K562 (cell line): ENCODE measurements around the gene G6PC2. TPM values are rescaled to one million over a fixed set of nuclear protein-coding genes. Genes with fewer than 3 reads are reported as not detected.

Source experiments
- ATF1 ChIP-seq, 2 experiments: fragments of 450-650 bp in 1 of 2; IDR thresholded peaks; 2 replicates each; pipeline ENCODE4 v1.6.1; 2016; ENCODE audit warnings: missing compliant biosample characterization in 1 of 2, missing genetic modification characterization in 1 of 2
- ELF2 ChIP-seq: fragments of 250-450 bp; sonication (Bioruptor Pico); IDR thresholded peaks from 2 replicates; pipeline ENCODE4 v1.5.0; 2021; ENCODE audit warnings: mild to moderate bottlenecking
- FOS ChIP-seq: IDR thresholded peaks from 3 replicates; pipeline ENCODE4 v1.6.1; 2011; ENCODE audit not compliant: insufficient read length; ENCODE audit errors: extremely low read depth
- GATAD2B ChIP-seq: fragments of 450-650 bp; IDR thresholded peaks from 2 replicates; pipeline ENCODE4 v1.6.1; 2017; ENCODE audit warnings: mild to moderate bottlenecking, borderline replicate concordance
- HDAC3 ChIP-seq: fragments of 450-650 bp; IDR thresholded peaks from 2 replicates; pipeline ENCODE4 v1.6.1; 2018; ENCODE audit warnings: borderline replicate concordance, mild to moderate bottlenecking, moderate library complexity; ENCODE audit not compliant: partially characterized antibody
- HIVEP1 ChIP-seq: fragments of 250-450 bp; sonication (Bioruptor Pico); IDR thresholded peaks from 2 replicates; pipeline ENCODE4 v1.4.0; 2020; ENCODE audit warnings: mild to moderate bottlenecking
- PHB ChIP-seq: fragments of 250-450 bp; sonication (Bioruptor Pico); IDR thresholded peaks from 2 replicates; pipeline ENCODE4 v1.5.0; 2021
- PRMT5 ChIP-seq: sonication (generic); formaldehyde crosslinking; IDR thresholded peaks from 2 replicates; pipeline ENCODE4 v1.5.0; 2020; ENCODE audit warnings: missing genetic modification reagents
- RNF2 ChIP-seq: sonication (generic); IDR thresholded peaks from 2 replicates; pipeline ENCODE4 v1.6.1; 2016
- SMAD1 ChIP-seq: fragments of 150-350 bp; IDR thresholded peaks from 2 replicates; pipeline ENCODE4 v1.6.1; 2014; ENCODE audit warnings: low read length, low read depth; ENCODE audit not compliant: partially characterized antibody
- STAT5A ChIP-seq: IDR thresholded peaks from 2 replicates; pipeline ENCODE4 v1.6.1; 2012; ENCODE audit warnings: low read length, inconsistent platforms, borderline replicate concordance
- TCF7 ChIP-seq: sonication (generic); IDR thresholded peaks from 2 replicates; pipeline ENCODE4 v1.6.1; 2016; ENCODE audit warnings: antibody characterized with exemption, borderline replicate concordance
- polyA plus RNA-seq, 8 experiments: library from polyadenylated mRNA; depleted of rRNA in 4 of 8; stranded (reverse) in 5 of 8; unstranded in 3 of 8; fragments of >200 nt; fragmentation: Nextera tagmentation in 2 of 8; fragmentation: Illumina TruSeq in 1 of 8; extraction: Ambion mirVana in 2 of 8; extraction: Trizol in 1 of 8; gene quantifications; 2 replicates each; pipeline versions ENCODE4 v1.2.1 to v1.2.3, GENCODE V29; 2011 to 2014; ENCODE audit warnings: inconsistent platforms in 1 of 8, missing spikeins in 1 of 8
- total RNA-seq, 7 experiments: library from RNA; depleted of rRNA in 6 of 7; stranded (reverse); fragments of >200 nt in 6 of 7; fragmentation: Illumina TruSeq in 2 of 7; extraction: Trizol in 2 of 7; gene quantifications; 2 replicates each; pipeline versions ENCODE4 v1.2.1 to v1.2.3, GENCODE V29; 2011 to 2021; ENCODE audit warnings: low replicate concordance in 1 of 7
- TF ChIP-seq, protein P1 (sequence below): sonication (generic); formaldehyde crosslinking; IDR thresholded peaks from 2 replicates; pipeline ENCODE4 v1.8.1; 2023; ENCODE audit warnings: mild to moderate bottlenecking, missing genetic modification reagents
- TF ChIP-seq, protein P2 (sequence below): fragments of 250-450 bp; sonication (Bioruptor Pico); IDR thresholded peaks from 2 replicates; pipeline ENCODE4 v1.5.1; 2021; ENCODE audit warnings: mild to moderate bottlenecking
- TF ChIP-seq, protein P3 (sequence below): fragments of 450-650 bp; formaldehyde crosslinking; IDR thresholded peaks from 2 replicates; pipeline ENCODE4 v1.4.0; 2022; ENCODE audit warnings: missing genetic modification characterization
- TF ChIP-seq, protein P4 (sequence below): fragments of 250-450 bp; sonication (Bioruptor Pico); IDR thresholded peaks from 2 replicates; pipeline ENCODE4 v1.6.1; 2021; ENCODE audit warnings: mild to moderate bottlenecking
- TF ChIP-seq, protein P5 (sequence below): fragments of 450-650 bp; IDR thresholded peaks from 2 replicates; pipeline ENCODE4 v1.6.1; 2018; ENCODE audit not compliant: partially characterized antibody
- TF ChIP-seq, protein P6 (sequence below): IDR thresholded peaks from 2 replicates; pipeline ENCODE4 v1.6.1; 2014; ENCODE audit warnings: antibody characterized with exemption

Gene G6PC2
- total and polyA plus RNA-seq, 9 of the 15 experiments (the other 6 are each of a cell fraction or from before 2014, with no cell fraction given): 0.03 to 0.15 TPM; not detected in 7

DNA sequence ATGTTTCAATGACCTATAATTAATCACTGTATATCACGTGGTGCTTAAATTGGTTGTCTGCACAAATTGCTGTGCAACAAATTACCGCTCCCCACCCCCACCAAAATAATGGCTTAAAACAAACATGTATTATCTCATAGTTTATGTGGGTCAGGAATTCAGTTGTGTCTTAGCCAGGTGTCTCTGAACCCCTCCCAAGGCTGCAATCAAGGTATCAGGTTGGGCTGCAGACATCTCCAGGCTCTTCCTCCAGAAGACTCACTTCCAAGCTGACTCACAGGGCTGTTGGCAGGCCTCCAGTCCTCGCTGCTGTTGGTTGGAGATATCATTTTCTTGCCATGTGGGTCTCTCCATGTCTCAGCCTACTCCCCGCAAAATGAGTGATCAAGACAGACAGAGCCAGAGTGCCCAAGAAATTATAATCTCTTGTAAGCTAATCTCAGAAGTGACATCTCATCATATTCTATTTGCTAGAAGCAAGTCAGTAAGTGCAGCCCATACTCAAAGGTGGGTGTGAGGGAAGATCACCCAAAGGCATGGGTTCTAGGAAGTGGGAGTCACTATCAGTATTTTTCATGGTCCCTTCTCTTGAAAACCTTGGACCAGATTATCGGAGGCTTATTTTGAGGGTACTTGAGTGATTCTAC is 49.3 kb upstream of the G6PC2 start (continued):
- TF ChIP-seq TCF7 (0 out of 2 replicates have a peak, but pooled peaks have one; percentile 53), HDAC3 (peak; percentile 88), FOS (peak; percentile 72), RNF2 (peak; percentile 83), ELF2 (CRISPR knock-in tag) (no peak), SMAD1 (peak; percentile 93), STAT5A (peak; percentile 94), HIVEP1 (no peak), ATF1 (CRISPR knock-in tag; IDR thresholded peaks at IDR 0.05) (no peak), ATF1 (tag; IDR thresholded peaks at IDR 0.05) (peak; percentile 38; the same call in 1 of the 2 replicates), PHB (CRISPR knock-in tag) (no peak), PRMT5 (CRISPR knock-in tag) (no peak), GATAD2B (peak; percentile 91)
- TF ChIP-seq, protein P1, sequence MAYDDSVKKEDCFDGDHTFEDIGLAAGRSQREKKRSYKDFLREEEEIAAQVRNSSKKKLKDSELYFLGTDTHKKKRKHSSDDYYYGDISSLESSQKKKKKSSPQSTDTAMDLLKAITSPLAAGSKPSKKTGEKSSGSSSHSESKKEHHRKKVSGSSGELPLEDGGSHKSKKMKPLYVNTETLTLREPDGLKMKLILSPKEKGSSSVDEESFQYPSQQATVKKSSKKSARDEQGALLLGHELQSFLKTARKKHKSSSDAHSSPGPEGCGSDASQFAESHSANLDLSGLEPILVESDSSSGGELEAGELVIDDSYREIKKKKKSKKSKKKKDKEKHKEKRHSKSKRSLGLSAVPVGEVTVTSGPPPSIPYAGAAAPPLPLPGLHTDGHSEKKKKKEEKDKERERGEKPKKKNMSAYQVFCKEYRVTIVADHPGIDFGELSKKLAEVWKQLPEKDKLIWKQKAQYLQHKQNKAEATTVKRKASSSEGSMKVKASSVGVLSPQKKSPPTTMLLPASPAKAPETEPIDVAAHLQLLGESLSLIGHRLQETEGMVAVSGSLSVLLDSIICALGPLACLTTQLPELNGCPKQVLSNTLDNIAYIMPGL (CRISPR knock-in tag): no peak
- TF ChIP-seq, protein P2, sequence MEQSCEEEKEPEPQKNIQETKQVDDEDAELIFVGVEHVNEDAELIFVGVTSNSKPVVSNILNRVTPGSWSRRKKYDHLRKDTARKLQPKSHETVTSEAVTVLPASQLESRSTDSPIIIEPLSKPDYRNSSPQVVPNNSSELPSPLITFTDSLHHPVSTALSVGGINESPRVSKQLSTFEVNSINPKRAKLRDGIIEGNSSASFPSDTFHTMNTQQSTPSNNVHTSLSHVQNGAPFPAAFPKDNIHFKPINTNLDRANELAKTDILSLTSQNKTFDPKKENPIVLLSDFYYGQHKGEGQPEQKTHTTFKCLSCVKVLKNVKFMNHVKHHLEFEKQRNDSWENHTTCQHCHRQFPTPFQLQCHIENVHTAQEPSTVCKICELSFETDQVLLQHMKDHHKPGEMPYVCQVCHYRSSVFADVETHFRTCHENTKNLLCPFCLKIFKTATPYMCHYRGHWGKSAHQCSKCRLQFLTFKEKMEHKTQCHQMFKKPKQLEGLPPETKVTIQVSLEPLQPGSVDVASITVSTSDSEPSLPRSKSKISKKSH (CRISPR knock-in tag): no peak
- TF ChIP-seq, protein P3, sequence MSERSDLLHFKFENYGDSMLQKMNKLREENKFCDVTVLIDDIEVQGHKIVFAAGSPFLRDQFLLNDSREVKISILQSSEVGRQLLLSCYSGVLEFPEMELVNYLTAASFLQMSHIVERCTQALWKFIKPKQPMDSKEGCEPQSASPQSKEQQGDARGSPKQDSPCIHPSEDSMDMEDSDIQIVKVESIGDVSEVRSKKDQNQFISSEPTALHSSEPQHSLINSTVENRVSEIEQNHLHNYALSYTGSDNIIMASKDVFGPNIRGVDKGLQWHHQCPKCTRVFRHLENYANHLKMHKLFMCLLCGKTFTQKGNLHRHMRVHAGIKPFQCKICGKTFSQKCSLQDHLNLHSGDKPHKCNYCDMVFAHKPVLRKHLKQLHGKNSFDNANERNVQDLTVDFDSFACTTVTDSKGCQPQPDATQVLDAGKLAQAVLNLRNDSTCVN (CRISPR knock-in tag): no peak
- TF ChIP-seq, protein P4, sequence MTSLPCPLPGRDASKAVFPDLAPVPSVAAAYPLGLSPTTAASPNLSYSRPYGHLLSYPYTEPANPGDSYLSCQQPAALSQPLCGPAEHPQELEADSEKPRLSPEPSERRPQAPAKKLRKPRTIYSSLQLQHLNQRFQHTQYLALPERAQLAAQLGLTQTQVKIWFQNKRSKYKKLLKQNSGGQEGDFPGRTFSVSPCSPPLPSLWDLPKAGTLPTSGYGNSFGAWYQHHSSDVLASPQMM (CRISPR knock-in tag): no peak
- TF ChIP-seq, protein P5, sequence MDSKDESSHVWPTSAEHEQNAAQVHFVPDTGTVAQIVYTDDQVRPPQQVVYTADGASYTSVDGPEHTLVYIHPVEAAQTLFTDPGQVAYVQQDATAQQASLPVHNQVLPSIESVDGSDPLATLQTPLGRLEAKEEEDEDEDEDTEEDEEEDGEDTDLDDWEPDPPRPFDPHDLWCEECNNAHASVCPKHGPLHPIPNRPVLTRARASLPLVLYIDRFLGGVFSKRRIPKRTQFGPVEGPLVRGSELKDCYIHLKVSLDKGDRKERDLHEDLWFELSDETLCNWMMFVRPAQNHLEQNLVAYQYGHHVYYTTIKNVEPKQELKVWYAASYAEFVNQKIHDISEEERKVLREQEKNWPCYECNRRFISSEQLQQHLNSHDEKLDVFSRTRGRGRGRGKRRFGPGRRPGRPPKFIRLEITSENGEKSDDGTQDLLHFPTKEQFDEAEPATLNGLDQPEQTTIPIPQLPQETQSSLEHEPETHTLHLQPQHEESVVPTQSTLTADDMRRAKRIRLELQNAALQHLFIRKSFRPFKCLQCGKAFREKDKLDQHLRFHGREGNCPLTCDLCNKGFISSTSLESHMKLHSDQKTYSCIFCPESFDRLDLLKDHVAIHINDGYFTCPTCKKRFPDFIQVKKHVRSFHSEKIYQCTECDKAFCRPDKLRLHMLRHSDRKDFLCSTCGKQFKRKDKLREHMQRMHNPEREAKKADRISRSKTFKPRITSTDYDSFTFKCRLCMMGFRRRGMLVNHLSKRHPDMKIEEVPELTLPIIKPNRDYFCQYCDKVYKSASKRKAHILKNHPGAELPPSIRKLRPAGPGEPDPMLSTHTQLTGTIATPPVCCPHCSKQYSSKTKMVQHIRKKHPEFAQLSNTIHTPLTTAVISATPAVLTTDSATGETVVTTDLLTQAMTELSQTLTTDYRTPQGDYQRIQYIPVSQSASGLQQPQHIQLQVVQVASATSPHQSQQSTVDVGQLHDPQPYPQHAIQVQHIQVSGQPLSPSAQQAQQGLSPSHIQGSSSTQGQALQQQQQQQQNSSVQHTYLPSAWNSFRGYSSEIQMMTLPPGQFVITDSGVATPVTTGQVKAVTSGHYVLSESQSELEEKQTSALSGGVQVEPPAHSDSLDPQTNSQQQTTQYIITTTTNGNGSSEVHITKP: peak; percentile 45
- TF ChIP-seq, protein P6, sequence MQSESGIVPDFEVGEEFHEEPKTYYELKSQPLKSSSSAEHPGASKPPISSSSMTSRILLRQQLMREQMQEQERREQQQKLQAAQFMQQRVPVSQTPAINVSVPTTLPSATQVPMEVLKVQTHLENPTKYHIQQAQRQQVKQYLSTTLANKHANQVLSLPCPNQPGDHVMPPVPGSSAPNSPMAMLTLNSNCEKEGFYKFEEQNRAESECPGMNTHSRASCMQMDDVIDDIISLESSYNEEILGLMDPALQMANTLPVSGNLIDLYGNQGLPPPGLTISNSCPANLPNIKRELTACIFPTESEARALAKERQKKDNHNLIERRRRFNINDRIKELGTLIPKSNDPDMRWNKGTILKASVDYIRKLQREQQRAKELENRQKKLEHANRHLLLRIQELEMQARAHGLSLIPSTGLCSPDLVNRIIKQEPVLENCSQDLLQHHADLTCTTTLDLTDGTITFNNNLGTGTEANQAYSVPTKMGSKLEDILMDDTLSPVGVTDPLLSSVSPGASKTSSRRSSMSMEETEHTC: 0 out of 2 replicates have a peak, but pooled peaks have one; percentile 40
